ENCODE measurements around the gene HID1.

Gene HID1

GRCh38 chr17:74950207-74950606 is 22.4 kb downstream of the HID1 start:
- Mint-ChIP-seq H3K27me3 (no peaks in the 10 kb centered on the region), H3K36me3 (no peaks in the 10 kb centered on the region), H3K4me3 (no peak overlapping the region), H3K9me3 (no peaks in the 10 kb centered on the region), H3K27ac (no peak overlapping the region), H3K4me1 (no peaks in the 10 kb centered on the region)

- H3K9me3 Mint-ChIP-seq, result no peaks in the 10 kb centered on the region
- no peaks in the 10 kb centered on the region for H3K36me3 Mint-ChIP-seq
- no peaks in the 10 kb centered on the region for H3K27me3 Mint-ChIP-seq
- no peaks in the 10 kb centered on the region for H3K4me1 Mint-ChIP-seq
- no peak overlapping the region for H3K4me3 Mint-ChIP-seq
- no peak overlapping the region for H3K27ac Mint-ChIP-seq
Observed at GRCh38 chr17:74949455-74950115, 23.0 kb downstream of the HID1 start.

GRCh38 chr17:74947041-74947754 is 25.4 kb downstream of the HID1 start:
- H3K36me3 Mint-ChIP-seq, result no peaks in the 10 kb centered on the region
- no peaks in the 10 kb centered on the region for H3K9me3 Mint-ChIP-seq
- H3K27me3 Mint-ChIP-seq, result peaks cover 2% of the 10 kb centered on the region
- H3K27ac Mint-ChIP-seq, result no peak overlapping the region
- H3K4me1 Mint-ChIP-seq, result no peaks in the 10 kb centered on the region
- H3K4me3 Mint-ChIP-seq, result no peak overlapping the region

GRCh38 chr17:74946641-74947040 is 25.9 kb downstream of the HID1 start:
- H3K4me3 Mint-ChIP-seq, result no peak overlapping the region
- no peak overlapping the region for H3K27ac Mint-ChIP-seq
- H3K4me1 Mint-ChIP-seq, result no peaks in the 10 kb centered on the region
- H3K27me3 Mint-ChIP-seq, result peaks cover 4% of the 10 kb centered on the region
- H3K9me3 Mint-ChIP-seq, result no peaks in the 10 kb centered on the region
- H3K36me3 Mint-ChIP-seq, result no peaks in the 10 kb centered on the region

- Mint-ChIP-seq H3K4me1 (no peaks in the 10 kb centered on the region), H3K27me3 (peaks cover 4% of the 10 kb centered on the region), H3K27ac (no peak overlapping the region), H3K4me3 (no peak overlapping the region), H3K36me3 (no peaks in the 10 kb centered on the region), H3K9me3 (no peaks in the 10 kb centered on the region)
Observed at GRCh38 chr17:74945543-74945942, 27.0 kb downstream of the HID1 start.

GRCh38 chr17:74943808-74944522 is 28.6 kb downstream of the HID1 start:
- no peaks in the 10 kb centered on the region for H3K36me3 Mint-ChIP-seq
- peaks cover 4% of the 10 kb centered on the region for H3K27me3 Mint-ChIP-seq
- H3K27ac Mint-ChIP-seq, result no peak overlapping the region
- no peaks in the 10 kb centered on the region for H3K9me3 Mint-ChIP-seq
- H3K4me1 Mint-ChIP-seq, result no peaks in the 10 kb centered on the region
- no peak overlapping the region for H3K4me3 Mint-ChIP-seq

- no peaks in the 10 kb centered on the region for H3K4me1 Mint-ChIP-seq
- H3K36me3 Mint-ChIP-seq, result peaks cover 2% of the 10 kb centered on the region
- H3K4me3 Mint-ChIP-seq, result no peak overlapping the region
- H3K27ac Mint-ChIP-seq, result no peak overlapping the region
- peaks cover 20% of the 10 kb centered on the region for H3K27me3 Mint-ChIP-seq
- H3K9me3 Mint-ChIP-seq, result no peaks in the 10 kb centered on the region
Observed at GRCh38 chr17:74941128-74941725, 31.3 kb downstream of the HID1 start.

- peaks cover 2% of the 10 kb centered on the region for H3K36me3 Mint-ChIP-seq
- no peak overlapping the region for H3K4me3 Mint-ChIP-seq
- H3K4me1 Mint-ChIP-seq, result no peaks in the 10 kb centered on the region
- peaks cover 24% of the 10 kb centered on the region for H3K27me3 Mint-ChIP-seq
- no peaks in the 10 kb centered on the region for H3K9me3 Mint-ChIP-seq
- H3K27ac Mint-ChIP-seq, result no peak overlapping the region
Observed at GRCh38 chr17:74939534-74939933, 33.0 kb downstream of the HID1 start.

GRCh38 chr17:74938194-74938950 is 34.2 kb downstream of the HID1 start:
- peaks cover 2% of the 10 kb centered on the region for H3K36me3 Mint-ChIP-seq
- no peak overlapping the region for H3K4me3 Mint-ChIP-seq
- no peak overlapping the region for H3K27ac Mint-ChIP-seq
- no peaks in the 10 kb centered on the region for H3K4me1 Mint-ChIP-seq
- peaks cover 26% of the 10 kb centered on the region for H3K27me3 Mint-ChIP-seq
- H3K9me3 Mint-ChIP-seq, result no peaks in the 10 kb centered on the region

- Mint-ChIP-seq H3K36me3 (peaks cover 2% of the 10 kb centered on the region), H3K4me3 (peak overlapping the region; percentile 33), H3K27ac (no peak overlapping the region), H3K9me3 (no peaks in the 10 kb centered on the region), H3K4me1 (no peaks in the 10 kb centered on the region), H3K27me3 (peaks cover 31% of the 10 kb centered on the region)
Observed at GRCh38 chr17:74937064-74938051, 35.2 kb downstream of the HID1 start.

GRCh38 chr17:74936470-74936799 is 36.1 kb downstream of the HID1 start:
- peaks cover 29% of the 10 kb centered on the region for H3K27me3 Mint-ChIP-seq
- no peaks in the 10 kb centered on the region for H3K9me3 Mint-ChIP-seq
- no peak overlapping the region for H3K27ac Mint-ChIP-seq
- H3K36me3 Mint-ChIP-seq, result peaks cover 2% of the 10 kb centered on the region
- no peaks in the 10 kb centered on the region for H3K4me1 Mint-ChIP-seq
- peak overlapping the region; percentile 33 for H3K4me3 Mint-ChIP-seq

GRCh38 chr17:74935585-74936469 is 36.7 kb downstream of the HID1 start, which contains the start of gene OTOP3:
Gene OTOP3, plus strand, starts transcription at chr17:74935898. Its CDS starts 24 bp downstream, at chr17:74935922.
- peaks cover 32% of the 10 kb centered on the region for H3K27me3 Mint-ChIP-seq
- peaks cover 2% of the 10 kb centered on the region for H3K36me3 Mint-ChIP-seq
- no peaks in the 10 kb centered on the region for H3K9me3 Mint-ChIP-seq
- H3K4me3 Mint-ChIP-seq, result peak within 1 kb of the TSS; percentile 33
- H3K27ac Mint-ChIP-seq, result no peak within 1 kb of the TSS
- H3K4me1 Mint-ChIP-seq, result no peaks in the 10 kb centered on the region

- H3K4me3 Mint-ChIP-seq, result no peak overlapping the region
- no peaks in the 10 kb centered on the region for H3K4me1 Mint-ChIP-seq
- peaks cover 2% of the 10 kb centered on the region for H3K36me3 Mint-ChIP-seq
- H3K27me3 Mint-ChIP-seq, result peaks cover 36% of the 10 kb centered on the region
- H3K27ac Mint-ChIP-seq, result no peak overlapping the region
- H3K9me3 Mint-ChIP-seq, result no peaks in the 10 kb centered on the region
Observed at GRCh38 chr17:74935048-74935447, 37.5 kb downstream of the HID1 start.
